DMS79 treated with DMSO at 0.1 percent for 48 hours (cell line): Measurements from ENCODE around the gene ZSWIM4.

Experiments
- DNase-seq: peaks from one replicate; lab custom pipeline; 2025; lab: John Stamatoyannopoulos, UW

Gene ZSWIM4

GRCh38 chr19:13875824-13876223 lies 80.6 kb downstream of the ZSWIM4 start:
- no peak for DNase-seq

GRCh38 chr19:13876834-13877233 lies 81.6 kb downstream of the ZSWIM4 start, which contains the start of gene NANOS3:
Gene NANOS3, plus strand, starts transcription at chr19:13877134. Its CDS starts 115 bp downstream, at chr19:13877249.
- no peak for DNase-seq

- DNase-seq: no peak
Observed at GRCh38 chr19:13877303-13877702, 82.1 kb downstream of the ZSWIM4 start.

- peak; percentile 92 for DNase-seq
Observed at GRCh38 chr19:13880059-13881043, 85.1 kb downstream of the ZSWIM4 start.

GRCh38 chr19:13881251-13881691 lies 86.0 kb downstream of the ZSWIM4 start:
- DNase-seq: no peak
